ENCODE data around the gene TNFSF13B. TPM values are rescaled to one million over a fixed set of nuclear protein-coding genes. Genes with fewer than 3 reads are reported as not detected.

Gene TNFSF13B
- total RNA-seq = 0.72 and 1.9 TPM in 2 replicates

GRCh38 chr13:108269601-108270328 is at the start of gene TNFSF13B:
Gene TNFSF13B, plus strand, starts transcription at chr13:108269718. Its CDS starts 178 bp downstream, at chr13:108269896.

Other genes starting within 250 kb of the TNFSF13B start
- 5.4 and 8.9 TPM in 2 replicates for gene LIG4, start 54.2 kb upstream of the TNFSF13B start, total RNA-seq
- gene ABHD13, start 51.3 kb upstream of the TNFSF13B start, total RNA-seq = 7.0 and 9.6 TPM in 2 replicates